Activated T-cell treated with anti-CD3 and anti-CD28 coated beads, Interleukin-2, amount 50 U/mL, for 24 hours (primary cell): ENCODE results near the gene CELA1.

ENCODE experiments used
- DNase-seq: peaks from one replicate; pipeline ENCODE4 v3.0.0-alpha.2; 2020
- H3K27ac Mint-ChIP-seq: 2 replicates; pipeline ENCODE4 v1.8.0; 2020; ENCODE audit warnings: mild to moderate bottlenecking, mixed read lengths
- H3K27me3 Mint-ChIP-seq: 2 replicates; pipeline ENCODE4 v1.8.0; 2020; ENCODE audit warnings: mixed read lengths
- H3K36me3 Mint-ChIP-seq: 2 replicates; pipeline ENCODE4 v1.8.0; 2020; ENCODE audit warnings: low read depth, mixed read lengths
- H3K4me1 Mint-ChIP-seq: 2 replicates; pipeline ENCODE4 v1.8.0; 2020; ENCODE audit warnings: low read depth, mixed read lengths
- H3K4me3 Mint-ChIP-seq: 2 replicates; pipeline ENCODE4 v1.8.0; 2020; ENCODE audit warnings: mild to moderate bottlenecking, moderate library complexity, mixed read lengths
- H3K9me3 Mint-ChIP-seq: 2 replicates; pipeline ENCODE4 v1.8.0; 2020; ENCODE audit warnings: mixed read lengths

Gene CELA1

GRCh38 chr12:51382173-51382572 lies 35.7 kb upstream of the CELA1 start:
- Mint-ChIP-seq H3K9me3 (no peaks in the 10 kb centered on the region), H3K27me3 (no peaks in the 10 kb centered on the region), H3K36me3 (peaks cover 66% of the 10 kb centered on the region), H3K4me3 (no peak overlapping the region), H3K4me1 (peaks cover 39% of the 10 kb centered on the region), H3K27ac (no peak overlapping the region)
- no peak for DNase-seq

GRCh38 chr12:51381226-51382079 lies 35.0 kb upstream of the CELA1 start:
- Mint-ChIP-seq H3K4me3 (no peak overlapping the region), H3K27ac (no peak overlapping the region), H3K27me3 (no peaks in the 10 kb centered on the region), H3K4me1 (peaks cover 35% of the 10 kb centered on the region), H3K9me3 (no peaks in the 10 kb centered on the region), H3K36me3 (peaks cover 73% of the 10 kb centered on the region)
- DNase-seq: no peak

GRCh38 chr12:51379571-51379970 lies 33.1 kb upstream of the CELA1 start:
- no peak for DNase-seq
- Mint-ChIP-seq H3K4me1 (peaks cover 31% of the 10 kb centered on the region), H3K27ac (no peak overlapping the region), H3K4me3 (no peak overlapping the region), H3K36me3 (peaks cover 85% of the 10 kb centered on the region), H3K27me3 (no peaks in the 10 kb centered on the region), H3K9me3 (no peaks in the 10 kb centered on the region)

- DNase-seq: no peak
- H3K27ac Mint-ChIP-seq: no peak overlapping the region
- no peaks in the 10 kb centered on the region for H3K27me3 Mint-ChIP-seq
- peaks cover 86% of the 10 kb centered on the region for H3K36me3 Mint-ChIP-seq
- peaks cover 26% of the 10 kb centered on the region for H3K4me1 Mint-ChIP-seq
- no peak overlapping the region for H3K4me3 Mint-ChIP-seq
- no peaks in the 10 kb centered on the region for H3K9me3 Mint-ChIP-seq
These were observed 32.3 kb upstream of the CELA1 start for GRCh38 chr12:51378749-51379148.

GRCh38 chr12:51377099-51377984 lies 30.9 kb upstream of the CELA1 start:
- Mint-ChIP-seq H3K27me3 (no peaks in the 10 kb centered on the region), H3K27ac (no peak overlapping the region), H3K4me1 (peaks cover 20% of the 10 kb centered on the region), H3K9me3 (no peaks in the 10 kb centered on the region), H3K4me3 (no peak overlapping the region), H3K36me3 (peaks cover 85% of the 10 kb centered on the region)
- DNase-seq: no peak

- no peak overlapping the region for H3K4me3 Mint-ChIP-seq
- peaks cover 32% of the 10 kb centered on the region for H3K4me1 Mint-ChIP-seq
- H3K27ac Mint-ChIP-seq: no peak overlapping the region
- DNase-seq: no peak
- H3K9me3 Mint-ChIP-seq: no peaks in the 10 kb centered on the region
- H3K36me3 Mint-ChIP-seq: peaks cover 78% of the 10 kb centered on the region
- no peaks in the 10 kb centered on the region for H3K27me3 Mint-ChIP-seq
These were observed 28.4 kb upstream of the CELA1 start for GRCh38 chr12:51374856-51375255.

- no peak overlapping the region for H3K4me3 Mint-ChIP-seq
- peaks cover 37% of the 10 kb centered on the region for H3K4me1 Mint-ChIP-seq
- peaks cover 73% of the 10 kb centered on the region for H3K36me3 Mint-ChIP-seq
- H3K27ac Mint-ChIP-seq: no peak overlapping the region
- no peak for DNase-seq
- no peaks in the 10 kb centered on the region for H3K9me3 Mint-ChIP-seq
- no peaks in the 10 kb centered on the region for H3K27me3 Mint-ChIP-seq
These were observed 27.9 kb upstream of the CELA1 start for GRCh38 chr12:51374361-51374760.

GRCh38 chr12:51373187-51373586 lies 26.7 kb upstream of the CELA1 start:
- no peaks in the 10 kb centered on the region for H3K27me3 Mint-ChIP-seq
- no peak overlapping the region for H3K4me3 Mint-ChIP-seq
- no peaks in the 10 kb centered on the region for H3K9me3 Mint-ChIP-seq
- peaks cover 66% of the 10 kb centered on the region for H3K36me3 Mint-ChIP-seq
- no peak overlapping the region for H3K27ac Mint-ChIP-seq
- no peak for DNase-seq
- peaks cover 43% of the 10 kb centered on the region for H3K4me1 Mint-ChIP-seq

- DNase-seq: no peak
- Mint-ChIP-seq H3K4me1 (peaks cover 51% of the 10 kb centered on the region), H3K4me3 (no peak overlapping the region), H3K27me3 (no peaks in the 10 kb centered on the region), H3K36me3 (peaks cover 58% of the 10 kb centered on the region), H3K27ac (no peak overlapping the region), H3K9me3 (no peaks in the 10 kb centered on the region)
These were observed 25.5 kb upstream of the CELA1 start for GRCh38 chr12:51372021-51372420.

GRCh38 chr12:51371295-51371953 lies 24.9 kb upstream of the CELA1 start:
- Mint-ChIP-seq H3K4me3 (no peak overlapping the region), H3K36me3 (peaks cover 53% of the 10 kb centered on the region), H3K9me3 (no peaks in the 10 kb centered on the region), H3K27me3 (no peaks in the 10 kb centered on the region), H3K27ac (no peak overlapping the region), H3K4me1 (peaks cover 51% of the 10 kb centered on the region)
- DNase-seq: no peak

- Mint-ChIP-seq H3K27ac (no peak overlapping the region), H3K36me3 (peaks cover 53% of the 10 kb centered on the region), H3K4me1 (peaks cover 53% of the 10 kb centered on the region), H3K9me3 (no peaks in the 10 kb centered on the region), H3K4me3 (no peak overlapping the region), H3K27me3 (no peaks in the 10 kb centered on the region)
- DNase-seq: no peak
These were observed 24.2 kb upstream of the CELA1 start for GRCh38 chr12:51370667-51371066.

- Mint-ChIP-seq H3K4me1 (peaks cover 53% of the 10 kb centered on the region), H3K9me3 (no peaks in the 10 kb centered on the region), H3K4me3 (peak overlapping the region; percentile 67), H3K27ac (peak overlapping the region; percentile 91), H3K27me3 (no peaks in the 10 kb centered on the region), H3K36me3 (peaks cover 48% of the 10 kb centered on the region)
- no peak for DNase-seq
These were observed 23.1 kb upstream of the CELA1 start for GRCh38 chr12:51369581-51369980.

- Mint-ChIP-seq H3K4me3 (peak overlapping the region; percentile 67), H3K27ac (peak overlapping the region; percentile 91), H3K36me3 (peaks cover 43% of the 10 kb centered on the region), H3K9me3 (no peaks in the 10 kb centered on the region), H3K4me1 (peaks cover 53% of the 10 kb centered on the region), H3K27me3 (no peaks in the 10 kb centered on the region)
- DNase-seq: peak; percentile 84
These were observed 22.4 kb upstream of the CELA1 start for GRCh38 chr12:51368640-51369517.

- H3K9me3 Mint-ChIP-seq: no peaks in the 10 kb centered on the region
- DNase-seq: no peak
- H3K27me3 Mint-ChIP-seq: no peaks in the 10 kb centered on the region
- peaks cover 34% of the 10 kb centered on the region for H3K36me3 Mint-ChIP-seq
- no peak overlapping the region for H3K27ac Mint-ChIP-seq
- H3K4me1 Mint-ChIP-seq: peaks cover 30% of the 10 kb centered on the region
- no peak overlapping the region for H3K4me3 Mint-ChIP-seq
These were observed 18.8 kb upstream of the CELA1 start for GRCh38 chr12:51365276-51365675.
